ENCODE data around the gene UBAP1. TPM values are rescaled to one million over a fixed set of nuclear protein-coding genes. Genes with fewer than 3 reads are reported as not detected.
"Not testable (repeated sequence)": the region's sequence is repeated elsewhere in the genome, so short reads cannot be mapped to it uniquely, and the experiment has no call there.

Gene UBAP1
- polyA plus RNA-seq, 4 donors = 32.6 to 44.1 (median 37.5) TPM

DNA sequence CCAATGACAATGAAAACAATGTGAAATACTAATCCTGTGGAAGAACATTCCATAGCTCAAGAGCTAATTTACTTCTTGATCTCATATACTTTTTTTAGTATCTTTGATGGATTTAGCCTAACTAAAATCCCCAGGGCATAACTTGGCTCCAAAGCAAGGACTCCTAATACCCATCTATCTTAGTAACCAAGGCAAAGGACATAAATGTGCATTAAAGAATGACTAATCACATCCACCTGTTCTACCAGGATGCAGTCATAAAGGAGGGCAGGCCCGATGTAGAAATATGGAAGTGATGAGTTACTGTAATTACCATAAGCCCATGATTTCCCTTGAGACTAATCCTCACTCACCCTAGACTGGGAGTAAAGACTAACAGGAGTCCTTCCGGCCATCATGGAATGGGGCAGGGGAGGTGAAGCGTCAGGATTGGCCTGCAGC, 93.3 kb downstream of the UBAP1 start:
- DNase-seq = no peak
- Histone ChIP-seq H3K27me3 (ENCODE audit: control insufficient read depth in 3 of 3, insufficient read depth in 3 of 3, low read length in 3 of 3) (no peaks in the 10 kb centered on the region), H3K9me3 (ENCODE audit: control insufficient read depth in 2 of 2, insufficient read depth in 1 of 2, low read depth in 1 of 2, low read length in 1 of 2) (no peaks in the 10 kb centered on the region), H3K27ac (ENCODE audit: low read depth in 1 of 3, low read length in 2 of 3) (no peak overlapping the region), H3K4me3 (ENCODE audit: low read depth in 1 of 3, low read length in 3 of 3) (no peak overlapping the region), H3K4me1 (ENCODE audit: control insufficient read depth in 3 of 3, insufficient read depth in 2 of 3, low read depth in 1 of 3, low read length in 2 of 3) (no peaks in the 10 kb centered on the region), H3K36me3 (ENCODE audit: control insufficient read depth in 3 of 3, insufficient read depth in 2 of 3, low read depth in 1 of 3, low read length in 3 of 3) (no peaks in the 10 kb centered on the region)
- WGBS, 3 donors = 70 to 81% (median 74%) methylated on average over 3 of the region's 3 CpGs
- FAIRE-seq = no peak

DNA sequence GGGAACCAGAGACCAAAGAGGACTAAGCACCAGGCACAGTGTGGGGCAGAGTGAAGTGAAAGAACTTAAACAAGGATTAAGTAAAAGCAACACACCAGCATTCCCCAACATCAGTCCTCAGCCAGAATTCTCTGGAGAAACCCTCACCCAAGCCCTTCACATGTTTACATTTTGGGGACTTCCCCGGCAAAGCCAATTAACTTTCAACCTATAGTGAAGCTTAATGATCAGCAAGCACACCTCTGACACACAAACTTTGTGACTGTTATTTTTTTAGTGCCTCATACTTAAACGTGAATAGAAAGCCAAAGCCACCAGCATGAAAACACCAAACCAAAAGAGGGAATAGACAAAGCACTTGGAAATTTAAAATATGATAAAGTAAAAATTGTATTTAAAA, 94.7 kb downstream of the UBAP1 start:
- FAIRE-seq; H3K27ac ChIP-seq (ENCODE audit: low read depth in 1 of 3, low read length in 2 of 3); H3K9me3 ChIP-seq (ENCODE audit: control insufficient read depth in 2 of 2, insufficient read depth in 1 of 2, low read depth in 1 of 2, low read length in 1 of 2); H3K27me3 ChIP-seq (ENCODE audit: control insufficient read depth in 3 of 3, insufficient read depth in 3 of 3, low read length in 3 of 3); H3K4me3 ChIP-seq (ENCODE audit: low read depth in 1 of 3, low read length in 3 of 3); H3K36me3 ChIP-seq (ENCODE audit: control insufficient read depth in 3 of 3, insufficient read depth in 2 of 3, low read depth in 1 of 3, low read length in 3 of 3); DNase-seq; H3K4me1 ChIP-seq (ENCODE audit: control insufficient read depth in 3 of 3, insufficient read depth in 2 of 3, low read depth in 1 of 3, low read length in 2 of 3): not testable (repeated sequence)
- WGBS, 3 donors = no CpG with 5 or more reads among the region's 2 CpGs

DNA sequence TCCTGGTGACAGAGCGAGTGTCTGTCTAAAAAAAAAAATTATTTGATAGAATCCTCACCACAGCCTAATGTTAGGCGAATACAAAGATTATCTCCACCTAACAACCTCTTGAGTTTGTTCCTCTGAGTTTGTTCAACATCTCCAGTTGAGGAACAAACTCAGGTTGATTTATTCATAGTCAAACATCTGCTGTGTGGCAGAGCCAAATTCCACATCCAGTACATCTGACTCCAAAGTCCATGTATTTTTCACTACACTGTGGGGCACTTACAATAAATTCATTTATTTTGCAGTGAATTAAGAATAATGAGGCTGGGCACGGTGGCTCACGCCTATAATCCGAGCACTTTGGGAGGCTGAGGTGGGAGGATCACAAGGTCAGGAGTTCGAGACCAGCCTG, 97.0 kb downstream of the UBAP1 start:
- FAIRE-seq (no peak), DNase-seq (no peak)
- H3K27ac ChIP-seq (ENCODE audit: low read depth in 1 of 3, low read length in 2 of 3) = no peak overlapping the region
- no peaks in the 10 kb centered on the region for H3K4me1 ChIP-seq (ENCODE audit: control insufficient read depth in 3 of 3, insufficient read depth in 2 of 3, low read depth in 1 of 3, low read length in 2 of 3)
- 88 to 93% (median 90%) methylated on average over 6 of the region's 6 CpGs for WGBS, 3 donors
- no peaks in the 10 kb centered on the region for H3K9me3 ChIP-seq (ENCODE audit: control insufficient read depth in 2 of 2, insufficient read depth in 1 of 2, low read depth in 1 of 2, low read length in 1 of 2)
- no peaks in the 10 kb centered on the region for H3K36me3 ChIP-seq (ENCODE audit: control insufficient read depth in 3 of 3, insufficient read depth in 2 of 3, low read depth in 1 of 3, low read length in 3 of 3)
- H3K27me3 ChIP-seq (ENCODE audit: control insufficient read depth in 3 of 3, insufficient read depth in 3 of 3, low read length in 3 of 3) = no peaks in the 10 kb centered on the region
- H3K4me3 ChIP-seq (ENCODE audit: low read depth in 1 of 3, low read length in 3 of 3) = no peak overlapping the region

DNA sequence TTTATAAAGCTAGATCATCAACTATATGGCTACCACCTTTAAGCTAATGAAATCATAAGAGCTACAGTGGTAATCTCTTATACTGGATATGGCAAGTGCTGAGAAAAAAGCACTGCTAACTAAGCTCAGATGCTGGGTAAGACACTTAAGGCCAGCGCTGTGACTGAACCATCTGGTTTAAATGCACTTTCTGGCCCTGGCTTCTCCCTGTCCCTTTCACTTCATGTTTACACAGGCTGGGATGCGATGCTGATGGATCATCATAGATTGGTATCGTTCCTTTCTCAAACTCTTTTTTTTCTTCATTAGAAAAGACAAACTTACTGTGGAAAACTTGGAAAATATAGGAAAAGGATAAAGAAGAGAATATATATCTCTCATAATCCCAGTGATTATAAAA, 97.9 kb downstream of the UBAP1 start:
- no peaks in the 10 kb centered on the region for H3K4me1 ChIP-seq (ENCODE audit: control insufficient read depth in 3 of 3, insufficient read depth in 2 of 3, low read depth in 1 of 3, low read length in 2 of 3)
- H3K36me3 ChIP-seq (ENCODE audit: control insufficient read depth in 3 of 3, insufficient read depth in 2 of 3, low read depth in 1 of 3, low read length in 3 of 3) = no peaks in the 10 kb centered on the region
- FAIRE-seq (no peak), DNase-seq (no peak)
- 88 to 96% (median 92%) methylated on average over 3 of the region's 3 CpGs for WGBS, 3 donors
- no peak overlapping the region for H3K27ac ChIP-seq (ENCODE audit: low read depth in 1 of 3, low read length in 2 of 3)
- H3K4me3 ChIP-seq (ENCODE audit: low read depth in 1 of 3, low read length in 3 of 3) = no peak overlapping the region
- no peaks in the 10 kb centered on the region for H3K27me3 ChIP-seq (ENCODE audit: control insufficient read depth in 3 of 3, insufficient read depth in 3 of 3, low read length in 3 of 3)
- H3K9me3 ChIP-seq (ENCODE audit: control insufficient read depth in 2 of 2, insufficient read depth in 1 of 2, low read depth in 1 of 2, low read length in 1 of 2) = no peaks in the 10 kb centered on the region

DNA sequence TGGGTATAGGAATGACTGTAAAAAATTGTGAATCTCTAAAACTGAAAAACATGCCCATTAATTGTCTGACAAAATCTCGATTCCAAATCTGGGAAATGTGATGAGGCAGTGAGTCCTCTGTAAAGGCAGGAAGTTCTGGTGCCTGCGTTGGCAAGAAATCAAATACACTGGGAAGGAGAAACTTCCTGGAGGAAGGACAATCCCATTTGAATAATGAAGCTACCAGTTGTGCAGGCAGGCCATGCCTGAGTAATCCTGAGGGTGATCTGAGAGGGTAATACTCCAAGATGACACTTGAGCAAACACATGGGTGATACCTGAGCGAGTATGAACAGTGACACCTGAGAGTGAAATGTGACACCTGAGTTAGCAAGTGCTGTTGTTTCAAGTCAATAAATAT, 100.6 kb downstream of the UBAP1 start:
- no peaks in the 10 kb centered on the region for H3K9me3 ChIP-seq (ENCODE audit: control insufficient read depth in 2 of 2, insufficient read depth in 1 of 2, low read depth in 1 of 2, low read length in 1 of 2)
- H3K27ac ChIP-seq (ENCODE audit: low read depth in 1 of 3, low read length in 2 of 3) = no peak overlapping the region
- H3K36me3 ChIP-seq (ENCODE audit: control insufficient read depth in 3 of 3, insufficient read depth in 2 of 3, low read depth in 1 of 3, low read length in 3 of 3) = no peaks in the 10 kb centered on the region
- H3K4me1 ChIP-seq (ENCODE audit: control insufficient read depth in 3 of 3, insufficient read depth in 2 of 3, low read depth in 1 of 3, low read length in 2 of 3) = no peaks in the 10 kb centered on the region
- DNase-seq (no peak), FAIRE-seq (no peak)
- H3K27me3 ChIP-seq (ENCODE audit: control insufficient read depth in 3 of 3, insufficient read depth in 3 of 3, low read length in 3 of 3) = no peaks in the 10 kb centered on the region
- WGBS, 3 donors = 77 to 87% (median 87%) methylated on average over 3 of the region's 3 CpGs
- H3K4me3 ChIP-seq (ENCODE audit: low read depth in 1 of 3, low read length in 3 of 3) = no peak overlapping the region

DNA sequence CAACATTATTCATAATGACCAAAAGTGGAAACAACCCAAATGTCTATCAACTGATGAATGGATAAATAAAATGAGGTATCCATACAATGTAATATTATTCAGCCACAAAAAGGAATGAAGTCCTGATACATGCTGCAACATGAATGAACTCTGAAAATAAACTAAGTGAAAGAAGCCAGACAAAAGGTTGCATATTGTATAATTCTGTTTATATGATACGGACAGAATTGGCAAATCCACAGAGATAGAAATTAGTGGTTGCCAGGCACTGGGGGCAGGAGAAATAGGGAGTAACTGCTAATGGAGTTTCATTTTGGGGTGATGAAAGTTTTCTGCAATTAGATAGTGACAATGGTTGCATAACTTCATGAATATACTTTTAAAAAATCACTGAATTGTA, 103.3 kb downstream of the UBAP1 start:
- H3K27ac ChIP-seq (ENCODE audit: low read depth in 1 of 3, low read length in 2 of 3) = no peak overlapping the region
- 76 to 100% (median 96%) methylated on average over 1 of the region's 1 CpG for WGBS, 3 donors
- FAIRE-seq = no peak

DNA sequence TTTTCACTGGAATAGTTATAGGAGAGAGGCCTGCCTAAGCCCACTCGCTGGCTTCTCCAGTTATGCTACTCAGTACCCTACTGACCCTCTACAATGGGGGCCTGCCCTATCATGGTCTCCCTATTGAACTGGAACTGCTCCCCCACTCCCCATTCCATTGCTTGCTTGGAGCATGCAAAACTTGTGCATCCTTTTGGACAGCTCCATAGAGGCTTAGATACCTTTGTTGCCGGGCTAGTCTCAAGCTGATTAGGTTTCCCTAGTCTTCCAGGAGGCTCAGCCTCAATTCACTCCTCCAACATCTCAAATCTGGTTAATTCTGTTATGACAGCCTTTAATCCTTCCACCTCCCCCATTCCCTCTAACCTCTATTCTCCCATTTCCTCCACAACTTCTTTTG, 110.3 kb downstream of the UBAP1 start:
- Histone ChIP-seq H3K27me3 (ENCODE audit: control insufficient read depth in 3 of 3, insufficient read depth in 3 of 3, low read length in 3 of 3) (no peaks in the 10 kb centered on the region), H3K36me3 (ENCODE audit: control insufficient read depth in 3 of 3, insufficient read depth in 2 of 3, low read depth in 1 of 3, low read length in 3 of 3) (no peaks in the 10 kb centered on the region), H3K4me3 (ENCODE audit: low read depth in 1 of 3, low read length in 3 of 3) (no peak overlapping the region), H3K4me1 (ENCODE audit: control insufficient read depth in 3 of 3, insufficient read depth in 2 of 3, low read depth in 1 of 3, low read length in 2 of 3) (no peaks in the 10 kb centered on the region), H3K9me3 (ENCODE audit: control insufficient read depth in 2 of 2, insufficient read depth in 1 of 2, low read depth in 1 of 2, low read length in 1 of 2) (no peaks in the 10 kb centered on the region), H3K27ac (ENCODE audit: low read depth in 1 of 3, low read length in 2 of 3) (no peak overlapping the region)
- 85 to 92% (median 92%) methylated on average over 2 of the region's 2 CpGs for WGBS, 3 donors
- no peak for DNase-seq
- FAIRE-seq = no peak

More for the DNA sequence above, 103.3 kb downstream of the UBAP1 start:
- DNase-seq = no peak
- H3K4me3 ChIP-seq (ENCODE audit: low read depth in 1 of 3, low read length in 3 of 3) = no peak overlapping the region
- H3K27me3 ChIP-seq (ENCODE audit: control insufficient read depth in 3 of 3, insufficient read depth in 3 of 3, low read length in 3 of 3) = no peaks in the 10 kb centered on the region
- H3K4me1 ChIP-seq (ENCODE audit: control insufficient read depth in 3 of 3, insufficient read depth in 2 of 3, low read depth in 1 of 3, low read length in 2 of 3) = no peaks in the 10 kb centered on the region
- no peaks in the 10 kb centered on the region for H3K9me3 ChIP-seq (ENCODE audit: control insufficient read depth in 2 of 2, insufficient read depth in 1 of 2, low read depth in 1 of 2, low read length in 1 of 2)
- no peaks in the 10 kb centered on the region for H3K36me3 ChIP-seq (ENCODE audit: control insufficient read depth in 3 of 3, insufficient read depth in 2 of 3, low read depth in 1 of 3, low read length in 3 of 3)

DNA sequence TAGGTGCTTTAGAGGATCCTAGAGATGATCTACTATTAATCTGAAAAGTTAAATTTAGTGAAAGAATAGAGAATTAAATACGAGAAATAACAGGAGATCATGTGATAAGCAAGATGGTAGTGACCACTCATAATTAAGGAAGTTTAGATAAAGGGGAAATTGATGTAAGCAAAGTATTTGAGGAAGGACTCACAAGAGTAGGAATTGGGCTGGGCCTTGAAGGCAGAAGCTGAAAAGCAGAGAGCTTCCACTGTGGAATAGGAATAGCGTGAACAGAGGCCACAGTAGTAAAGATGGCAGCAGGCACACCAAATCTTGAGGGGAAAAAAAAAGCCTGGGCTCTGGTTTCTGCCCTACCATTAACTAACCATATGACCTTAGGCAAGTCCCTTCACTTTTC, 112.2 kb downstream of the UBAP1 start:
- Histone ChIP-seq H3K36me3 (ENCODE audit: control insufficient read depth in 3 of 3, insufficient read depth in 2 of 3, low read depth in 1 of 3, low read length in 3 of 3) (no peaks in the 10 kb centered on the region), H3K4me3 (ENCODE audit: low read depth in 1 of 3, low read length in 3 of 3) (no peak overlapping the region), H3K4me1 (ENCODE audit: control insufficient read depth in 3 of 3, insufficient read depth in 2 of 3, low read depth in 1 of 3, low read length in 2 of 3) (no peaks in the 10 kb centered on the region), H3K27ac (ENCODE audit: low read depth in 1 of 3, low read length in 2 of 3) (no peak overlapping the region), H3K27me3 (ENCODE audit: control insufficient read depth in 3 of 3, insufficient read depth in 3 of 3, low read length in 3 of 3) (no peaks in the 10 kb centered on the region), H3K9me3 (ENCODE audit: control insufficient read depth in 2 of 2, insufficient read depth in 1 of 2, low read depth in 1 of 2, low read length in 1 of 2) (no peaks in the 10 kb centered on the region)
- no peak for DNase-seq
- 87 to 93% (median 92%) methylated on average over 2 of the region's 2 CpGs for WGBS, 3 donors
- FAIRE-seq = no peak

DNA sequence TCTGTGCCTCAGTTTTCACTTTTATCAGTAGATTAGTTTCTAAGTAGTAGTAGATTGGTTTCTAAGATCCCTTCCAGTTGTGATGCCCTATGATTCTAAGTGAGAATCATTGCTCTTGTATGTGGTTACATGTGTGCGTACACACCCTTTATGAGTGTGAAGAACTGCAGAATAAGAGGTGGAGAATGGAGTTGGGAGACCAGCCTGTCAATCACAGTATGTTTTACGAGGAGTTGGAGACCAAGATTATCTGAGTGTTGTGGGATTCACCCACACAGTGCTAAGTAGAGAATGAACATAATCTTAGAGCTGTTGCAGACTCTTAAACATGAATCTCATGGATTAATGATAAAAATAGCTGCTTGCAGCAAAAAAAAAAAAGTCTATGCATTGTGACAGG, 112.6 kb downstream of the UBAP1 start:
- H3K4me1 ChIP-seq (ENCODE audit: control insufficient read depth in 3 of 3, insufficient read depth in 2 of 3, low read depth in 1 of 3, low read length in 2 of 3) = no peaks in the 10 kb centered on the region
- no peak for DNase-seq
- no peaks in the 10 kb centered on the region for H3K9me3 ChIP-seq (ENCODE audit: control insufficient read depth in 2 of 2, insufficient read depth in 1 of 2, low read depth in 1 of 2, low read length in 1 of 2)
- H3K4me3 ChIP-seq (ENCODE audit: low read depth in 1 of 3, low read length in 3 of 3) = no peak overlapping the region
- H3K36me3 ChIP-seq (ENCODE audit: control insufficient read depth in 3 of 3, insufficient read depth in 2 of 3, low read depth in 1 of 3, low read length in 3 of 3) = no peaks in the 10 kb centered on the region
- H3K27me3 ChIP-seq (ENCODE audit: control insufficient read depth in 3 of 3, insufficient read depth in 3 of 3, low read length in 3 of 3) = no peaks in the 10 kb centered on the region
- FAIRE-seq = no peak
- no peak overlapping the region for H3K27ac ChIP-seq (ENCODE audit: low read depth in 1 of 3, low read length in 2 of 3)
- 88 to 96% (median 95%) methylated on average over 2 of the region's 2 CpGs for WGBS, 3 donors
